Endodermal cell (in vitro differentiated cells): ENCODE data around the gene LMX1B. TPM values are rescaled to one million over a fixed set of nuclear protein-coding genes. Genes with fewer than 3 reads are reported as not detected.

Experiments used
- DNase-seq: peaks from one replicate; pipeline ENCODE4 v3.0.0-alpha.2; 2017
- H3K27ac ChIP-seq: 2 replicates; pipeline ENCODE4 v1.5.1; 2013; ENCODE audit warnings: mild to moderate bottlenecking, low read depth, low read length, moderate library complexity
- H3K27me3 ChIP-seq: 2 replicates; pipeline ENCODE4 v1.6.1; 2013; ENCODE audit warnings: mild to moderate bottlenecking, low read length, moderate library complexity; ENCODE audit not compliant: insufficient read depth, control insufficient read depth, poor library complexity, severe bottlenecking
- H3K36me3 ChIP-seq: 2 replicates; pipeline ENCODE4 v1.7.0; 2013; ENCODE audit warnings: mild to moderate bottlenecking, low read length, moderate library complexity; ENCODE audit not compliant: control insufficient read depth, insufficient read depth
- H3K4me1 ChIP-seq: one replicate; pipeline ENCODE4 v1.7.0; 2013; ENCODE audit warnings: low read length; ENCODE audit not compliant: control insufficient read depth, insufficient read depth
- H3K4me3 ChIP-seq: 2 replicates; pipeline ENCODE4 v1.5.1; 2013; ENCODE audit warnings: mild to moderate bottlenecking, low read length, moderate library complexity
- H3K9ac ChIP-seq: 2 replicates; pipeline ENCODE4 v1.6.1; 2013; ENCODE audit warnings: mild to moderate bottlenecking, low read length, moderate library complexity; ENCODE audit not compliant: poor library complexity, severe bottlenecking; ENCODE audit errors: extremely low read depth
- H3K9me3 ChIP-seq: 2 replicates; pipeline ENCODE4 v1.6.1; 2013; ENCODE audit warnings: mild to moderate bottlenecking, low read length, moderate library complexity; ENCODE audit not compliant: control insufficient read depth
- H3K27ac Mint-ChIP-seq: 2 replicates; pipeline ENCODE4 v1.8.0; 2020; ENCODE audit warnings: mixed read lengths
- H3K27me3 Mint-ChIP-seq: 2 replicates; pipeline ENCODE4 v1.8.0; 2021; ENCODE audit warnings: mild to moderate bottlenecking, mixed read lengths; ENCODE audit not compliant: insufficient read depth
- H3K36me3 Mint-ChIP-seq: 2 replicates; pipeline ENCODE4 v1.8.0; 2020; ENCODE audit warnings: low read depth, mixed read lengths
- H3K4me1 Mint-ChIP-seq: 2 replicates; pipeline ENCODE4 v1.8.0; 2020; ENCODE audit warnings: mixed read lengths
- H3K4me3 Mint-ChIP-seq: 2 replicates; pipeline ENCODE4 v1.8.0; 2020; ENCODE audit warnings: mild to moderate bottlenecking, moderate library complexity, mixed read lengths
- H3K9me3 Mint-ChIP-seq: 2 replicates; pipeline ENCODE4 v1.8.0; 2020; ENCODE audit warnings: mild to moderate bottlenecking, mixed read lengths
- WGBS, 2 experiments: methylation state at CpG; one replicate each; pipeline versions ENCODE4 v1.1.5 to v1.1.7; 2013; ENCODE audit warnings: missing lambda C conversion rate in 2 of 2, mixed read lengths in 1 of 2; ENCODE audit not compliant: insufficient coverage in 1 of 2, insufficient read length in 1 of 2; 5-methylcytosine and 5-hydroxymethylcytosine counted together
- total RNA-seq, 2 donors: library from RNA; stranded (reverse); fragmentation: NEBNext Ultra II Directional in 1 of 2; extraction: Animal tissue kit (Norgen Biotek cat#: 25700) in 1 of 2; gene quantifications; 2 replicates in 1 of 2; 3 replicates in 1 of 2; pipeline ENCODE4 v1.2.1, GENCODE V29; 2021
- TF ChIP-seq, protein P1 (sequence below): fragments of 200-600 bp; sonication (generic); conservative IDR thresholded peaks from 2 replicates; pipeline ENCODE4 v1.5.0; 2021; ENCODE audit warnings: antibody characterized with exemption, mild to moderate bottlenecking

The LMX1B gene
- total RNA-seq, 2 donors from 2014 or later: 11.1 to 11.4 TPM

DNA sequence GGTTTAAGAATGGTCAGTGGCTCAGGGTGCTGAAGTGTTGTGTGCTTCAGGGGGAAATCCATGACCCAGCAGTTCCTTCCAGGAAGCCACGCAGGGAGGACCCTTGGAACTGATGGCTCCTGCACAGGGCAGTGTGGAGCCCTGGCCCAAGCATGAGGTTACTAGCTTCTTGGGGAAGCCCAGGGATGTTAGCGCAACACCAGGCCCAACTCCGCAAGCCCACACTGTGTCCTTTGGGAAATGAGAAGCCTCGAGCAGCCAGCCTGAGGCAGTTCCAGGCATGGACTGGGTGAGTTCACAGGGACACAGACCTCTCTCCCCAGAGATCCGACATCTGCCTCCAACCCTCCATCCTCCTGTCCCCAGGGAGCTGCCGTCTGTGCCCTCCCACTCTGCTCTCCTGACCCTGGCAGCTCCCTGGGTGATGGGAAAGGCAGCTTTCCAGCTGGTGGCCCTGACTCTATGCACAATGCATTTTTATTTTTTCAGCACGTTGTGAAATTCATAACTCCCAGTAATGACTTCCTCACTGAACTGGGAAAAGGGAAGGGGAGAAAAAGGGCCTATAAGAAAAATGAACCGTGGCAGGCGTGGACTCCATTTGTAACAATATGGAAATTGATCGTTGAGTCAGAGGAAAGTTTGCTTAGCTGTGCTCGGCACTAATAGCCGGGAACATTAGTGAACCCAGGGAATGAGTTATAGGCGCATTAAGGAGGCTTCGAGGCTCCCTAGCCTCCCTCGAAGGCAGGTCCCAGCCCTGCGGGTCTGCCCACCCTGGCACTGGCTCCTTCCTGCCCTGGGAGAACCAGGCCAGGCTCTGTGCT is 34.1 kb downstream of the LMX1B start:
- TF ChIP-seq, protein P1, sequence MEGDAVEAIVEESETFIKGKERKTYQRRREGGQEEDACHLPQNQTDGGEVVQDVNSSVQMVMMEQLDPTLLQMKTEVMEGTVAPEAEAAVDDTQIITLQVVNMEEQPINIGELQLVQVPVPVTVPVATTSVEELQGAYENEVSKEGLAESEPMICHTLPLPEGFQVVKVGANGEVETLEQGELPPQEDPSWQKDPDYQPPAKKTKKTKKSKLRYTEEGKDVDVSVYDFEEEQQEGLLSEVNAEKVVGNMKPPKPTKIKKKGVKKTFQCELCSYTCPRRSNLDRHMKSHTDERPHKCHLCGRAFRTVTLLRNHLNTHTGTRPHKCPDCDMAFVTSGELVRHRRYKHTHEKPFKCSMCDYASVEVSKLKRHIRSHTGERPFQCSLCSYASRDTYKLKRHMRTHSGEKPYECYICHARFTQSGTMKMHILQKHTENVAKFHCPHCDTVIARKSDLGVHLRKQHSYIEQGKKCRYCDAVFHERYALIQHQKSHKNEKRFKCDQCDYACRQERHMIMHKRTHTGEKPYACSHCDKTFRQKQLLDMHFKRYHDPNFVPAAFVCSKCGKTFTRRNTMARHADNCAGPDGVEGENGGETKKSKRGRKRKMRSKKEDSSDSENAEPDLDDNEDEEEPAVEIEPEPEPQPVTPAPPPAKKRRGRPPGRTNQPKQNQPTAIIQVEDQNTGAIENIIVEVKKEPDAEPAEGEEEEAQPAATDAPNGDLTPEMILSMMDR: no peak
- Histone ChIP-seq H3K9me3 (no peaks in the 10 kb centered on the region), H3K4me1 (peaks cover 38% of the 10 kb centered on the region), H3K9ac (no peak overlapping the region), H3K4me3 (no peak overlapping the region), H3K27me3 (peaks cover 38% of the 10 kb centered on the region), H3K36me3 (no peaks in the 10 kb centered on the region), H3K27ac (no peak overlapping the region)
- H3K27me3 Mint-ChIP-seq: peaks cover 66% of the 10 kb centered on the region
- H3K4me3 Mint-ChIP-seq: no peak overlapping the region
- no peak overlapping the region for H3K27ac Mint-ChIP-seq
- no peaks in the 10 kb centered on the region for H3K9me3 Mint-ChIP-seq
- H3K4me1 Mint-ChIP-seq: peaks cover 40% of the 10 kb centered on the region
- no peaks in the 10 kb centered on the region for H3K36me3 Mint-ChIP-seq
- WGBS, 2 experiments: 89 to 91% methylated on average over 12 to 16 of the region's 16 CpGs
- no peak for DNase-seq

DNA sequence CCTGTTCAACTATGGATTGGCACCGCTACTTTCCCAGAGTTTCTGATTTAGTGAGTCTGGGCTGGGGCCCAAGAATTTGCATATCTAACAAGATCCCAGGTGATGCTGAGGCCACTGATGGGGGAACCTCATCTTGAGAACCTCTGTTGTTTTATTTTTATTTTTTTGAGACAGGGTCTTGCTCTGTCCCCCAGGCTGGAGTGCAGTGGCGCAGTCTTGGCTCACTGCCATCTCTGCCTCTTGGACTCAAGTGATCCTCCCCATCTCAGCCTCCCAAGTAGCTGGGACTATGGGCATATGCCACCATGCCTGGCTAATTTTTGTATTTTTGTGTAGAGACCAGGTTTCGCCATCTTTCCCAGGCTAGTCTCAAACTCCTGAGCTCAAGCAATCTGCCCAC is 35.7 kb downstream of the LMX1B start:
- Mint-ChIP-seq H3K27ac (no peak overlapping the region), H3K4me3 (no peak overlapping the region)
- WGBS, 2 experiments: 95 to 97% methylated on average over 3 of the region's 3 CpGs

DNA sequence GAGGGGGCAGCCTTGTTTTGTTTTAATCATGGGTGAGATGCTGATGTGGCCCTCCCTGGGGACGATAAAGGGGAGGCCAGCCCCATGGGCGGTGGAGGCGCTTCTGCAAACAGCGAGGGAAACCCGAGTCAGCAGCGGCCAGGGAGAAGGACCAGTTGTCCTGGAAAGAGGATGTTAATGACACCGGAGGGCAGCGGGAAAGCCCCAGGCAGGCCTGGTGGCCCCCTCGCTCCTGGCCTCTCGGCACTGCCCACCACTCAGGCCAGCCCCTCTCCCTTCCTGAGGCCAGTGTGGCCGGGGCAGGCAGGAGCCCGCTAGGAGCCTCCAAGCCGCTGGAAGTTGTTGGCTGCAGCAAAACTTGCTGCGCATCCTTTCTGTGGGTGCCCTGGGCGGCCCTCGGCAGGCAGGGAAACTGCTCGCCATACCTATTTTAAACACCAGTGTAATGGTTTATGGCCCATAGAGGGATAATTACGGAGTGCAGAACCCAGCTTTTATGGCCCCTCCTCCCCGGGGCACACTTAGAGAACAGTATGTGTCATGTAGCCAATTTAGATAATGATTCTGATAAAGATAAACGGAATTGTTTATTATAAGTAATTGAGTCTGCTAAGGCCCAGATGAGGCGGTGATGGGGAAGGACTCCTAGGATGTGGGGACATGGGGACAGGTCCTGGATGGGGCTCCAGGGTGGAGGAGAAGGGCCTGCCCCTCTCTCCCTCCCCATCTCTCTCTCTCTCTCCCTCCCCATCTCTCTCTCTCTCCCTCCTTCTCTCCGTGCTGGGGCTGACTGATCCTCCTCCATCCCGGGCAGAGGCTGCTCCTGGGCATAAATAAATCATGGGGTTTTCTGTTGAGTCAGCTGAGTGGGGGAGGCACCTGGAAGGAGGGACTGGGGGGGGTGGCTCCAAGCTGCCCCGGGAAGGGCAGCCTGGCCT is 36.9 kb downstream of the LMX1B start:
- Histone ChIP-seq H3K27me3 (peaks cover 27% of the 10 kb centered on the region), H3K36me3 (no peaks in the 10 kb centered on the region), H3K27ac (peak overlapping the region; percentile 19), H3K4me1 (peaks cover 32% of the 10 kb centered on the region), H3K9ac (no peak overlapping the region), H3K9me3 (no peaks in the 10 kb centered on the region), H3K4me3 (no peak overlapping the region)
- 65 to 69% methylated on average over 16 to 24 of the region's 24 CpGs for WGBS, 2 experiments
- Mint-ChIP-seq H3K9me3 (no peaks in the 10 kb centered on the region), H3K36me3 (no peaks in the 10 kb centered on the region), H3K4me1 (peaks cover 43% of the 10 kb centered on the region), H3K27me3 (peaks cover 57% of the 10 kb centered on the region), H3K4me3 (no peak overlapping the region), H3K27ac (no peak overlapping the region)
- TF ChIP-seq, protein P1: no peak
- no peak for DNase-seq

More for the DNA sequence above, 35.7 kb downstream of the LMX1B start:
- H3K27me3 Mint-ChIP-seq: peaks cover 63% of the 10 kb centered on the region
- H3K36me3 Mint-ChIP-seq: no peaks in the 10 kb centered on the region
- Histone ChIP-seq H3K27me3 (peaks cover 38% of the 10 kb centered on the region), H3K9ac (no peak overlapping the region), H3K4me3 (no peak overlapping the region), H3K36me3 (no peaks in the 10 kb centered on the region), H3K27ac (no peak overlapping the region), H3K9me3 (no peaks in the 10 kb centered on the region), H3K4me1 (peaks cover 30% of the 10 kb centered on the region)
- no peaks in the 10 kb centered on the region for H3K9me3 Mint-ChIP-seq
- H3K4me1 Mint-ChIP-seq: peaks cover 38% of the 10 kb centered on the region
- DNase-seq: no peak
- TF ChIP-seq, protein P1: no peak
